ENCODE measurements around the gene CDKN1A.

GRCh38 chr6:36636687-36637418, 41.7 kb upstream of the CDKN1A start:
- TF ChIP-seq CTCF (IDR thresholded peaks at IDR 0.05; ENCODE audit: low read depth, low read length) (no peak), EZH2phosphoT487 (IDR thresholded peaks at IDR 0.05; ENCODE audit: low read depth) (no peak)

Data from OCI-LY3 (cell line).